ENCODE measurements around the gene CREBL2.
A peak's percentile ranks its signal among the peaks of the same experiment; 100 is the strongest.

Gene CREBL2

GRCh38 chr12:12681061-12681765, 69.5 kb downstream of the CREBL2 start:
- no peak for DNase-seq

DNA sequence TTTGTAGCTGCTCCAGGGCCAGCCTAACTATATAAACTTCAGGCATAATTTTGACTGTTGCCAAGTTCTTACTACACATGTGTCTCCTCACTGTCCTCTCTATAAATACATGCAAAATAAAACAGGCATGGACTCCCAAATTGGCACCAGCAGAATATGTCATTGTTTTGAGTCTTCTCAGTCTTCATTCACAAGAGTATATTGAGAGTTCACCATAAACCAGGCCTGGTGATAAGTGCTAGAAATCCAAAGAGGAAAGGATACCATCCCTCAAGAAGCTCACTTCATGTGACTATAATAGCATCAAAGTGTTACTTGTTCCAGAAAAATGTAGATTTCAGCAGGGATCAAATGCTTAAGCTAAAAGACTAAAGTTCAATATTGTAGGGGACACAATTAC, 70.6 kb downstream of the CREBL2 start:
- DNase-seq = no peak

GRCh38 chr12:12683136-12683697, 71.5 kb downstream of the CREBL2 start:
- DNase-seq = no peak

GRCh38 chr12:12683725-12684124, 72.0 kb downstream of the CREBL2 start:
- DNase-seq = no peak

- DNase-seq = peak in 1 of 2 donors; percentile 22
These were observed 72.9 kb downstream of the CREBL2 start for GRCh38 chr12:12684375-12685106.

DNA sequence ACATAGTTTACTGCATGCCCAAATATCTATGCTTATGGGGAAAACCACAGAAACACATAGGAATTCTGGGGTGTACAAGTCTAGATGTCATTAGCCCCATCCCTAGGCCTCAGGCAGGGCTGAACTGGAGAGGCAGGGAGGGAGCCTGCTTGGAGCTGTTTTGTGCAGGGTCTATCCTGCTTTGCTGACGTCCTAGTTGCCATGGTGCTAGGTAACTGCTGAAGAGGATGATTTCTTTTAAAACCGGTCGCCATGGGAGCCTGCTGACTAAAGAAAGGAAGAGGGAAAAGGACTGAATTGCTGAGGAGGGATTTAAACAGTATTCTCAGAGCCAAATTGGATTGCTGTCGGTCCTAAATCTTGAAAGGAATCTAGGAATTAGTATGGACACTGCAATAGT, 73.6 kb downstream of the CREBL2 start:
- no peak for DNase-seq

- no peak for DNase-seq
These were observed 74.8 kb downstream of the CREBL2 start for GRCh38 chr12:12686472-12686871.

DNA sequence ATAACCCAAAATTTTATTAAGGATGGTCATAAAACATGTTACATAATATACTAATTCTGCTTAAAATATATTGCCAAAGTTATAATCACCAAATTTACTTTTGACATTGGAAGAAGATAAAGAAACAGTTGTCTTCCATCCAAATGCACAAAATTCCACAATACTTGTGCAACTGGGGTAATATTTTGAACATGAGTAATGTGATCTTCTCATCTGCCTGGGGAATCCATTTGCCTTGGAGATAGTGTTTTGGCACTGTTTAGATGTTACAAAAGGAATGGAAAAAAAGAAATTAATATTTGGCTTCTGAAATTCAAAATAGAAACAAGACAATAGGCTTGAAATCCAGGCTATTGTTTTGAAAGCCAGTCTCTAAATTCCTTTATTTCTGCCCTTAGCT, 75.2 kb downstream of the CREBL2 start:
- no peak for DNase-seq

GRCh38 chr12:12689647-12690300, 78.1 kb downstream of the CREBL2 start:
- no peak for DNase-seq

DNA sequence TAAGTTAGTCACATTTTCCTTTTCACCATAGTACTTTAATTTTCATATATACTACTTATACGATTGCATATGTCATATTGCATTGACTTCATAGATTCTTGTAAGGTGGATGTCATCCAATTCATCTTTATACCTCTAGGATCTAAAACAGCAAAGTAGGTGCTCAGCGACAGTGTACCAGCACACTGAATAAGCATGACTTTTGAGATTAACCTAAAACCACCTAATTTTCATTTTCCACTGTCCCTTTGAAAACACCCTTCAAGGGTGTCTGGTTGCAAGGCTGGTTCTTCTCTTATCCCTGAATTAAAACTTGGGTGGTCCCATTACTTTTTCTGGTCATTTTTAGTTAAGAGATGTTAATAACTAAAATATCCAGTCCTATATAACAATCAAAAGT, 79.9 kb downstream of the CREBL2 start:
- DNase-seq = no peak

DNA sequence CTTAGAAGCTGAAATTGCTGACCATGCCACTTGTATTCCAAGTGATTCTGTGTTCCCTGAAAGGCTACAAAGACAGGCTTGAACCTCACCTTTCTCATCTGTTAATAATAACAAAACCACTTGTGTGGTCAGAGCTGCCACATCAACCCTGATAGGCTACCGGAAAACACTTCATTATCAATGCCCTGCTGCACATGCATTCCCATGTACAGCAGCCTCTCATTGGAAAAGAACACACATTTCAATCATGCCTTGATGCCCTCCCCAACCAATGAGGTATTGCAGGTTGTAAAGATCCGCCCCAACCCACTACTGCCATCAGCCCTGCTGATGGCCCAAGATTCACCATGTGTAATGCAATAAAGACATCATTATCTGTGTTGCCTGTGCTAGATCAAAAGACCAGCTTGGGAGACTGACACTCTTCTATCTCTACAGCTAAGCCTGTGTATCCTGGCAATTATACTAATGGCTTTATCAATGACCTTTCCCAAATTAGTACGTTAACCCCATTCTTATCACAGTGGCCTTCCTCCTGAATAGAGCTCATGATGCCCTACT, 81.5 kb downstream of the CREBL2 start:
- no peak for DNase-seq

All from inflammatory macrophage (primary cell).